GM18505 (cell line): ENCODE measurements around the gene DLG2.

Experiments
- ATAC-seq: cut with Tn5 transposase; IDR thresholded peaks from one replicate; pipeline ENCODE4 v1.9.1; 2021; ENCODE audit not compliant: unreplicated experiment
- POLR2A ChIP-seq: IDR thresholded peaks from 4 replicates; pipeline ENCODE4 v1.6.1; 2011; ENCODE audit warnings: borderline replicate concordance; ENCODE audit not compliant: insufficient read depth, insufficient read length; ENCODE audit errors: extremely low read depth

The DLG2 gene

DNA sequence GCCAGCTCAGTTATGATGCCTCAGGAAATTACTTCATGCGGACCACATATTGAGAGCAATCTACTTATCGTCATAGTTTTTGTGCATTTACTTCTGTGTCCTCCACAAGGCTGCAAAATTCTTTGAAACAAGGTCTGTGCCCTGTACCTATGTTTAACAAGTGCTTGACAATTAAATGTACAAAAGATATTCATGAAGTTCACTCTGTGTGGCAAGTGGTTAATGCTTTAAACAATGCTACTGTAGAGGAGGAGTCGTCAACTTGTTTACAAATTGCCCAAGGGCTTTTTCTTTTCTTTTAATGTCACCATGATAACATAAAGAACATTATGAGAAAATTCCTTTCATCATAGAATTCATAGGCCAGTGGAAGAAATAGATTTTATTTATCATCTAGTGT, 1469.5 kb downstream of the DLG2 start:
- no peak for ATAC-seq
- no peak for TF ChIP-seq POLR2A

DNA sequence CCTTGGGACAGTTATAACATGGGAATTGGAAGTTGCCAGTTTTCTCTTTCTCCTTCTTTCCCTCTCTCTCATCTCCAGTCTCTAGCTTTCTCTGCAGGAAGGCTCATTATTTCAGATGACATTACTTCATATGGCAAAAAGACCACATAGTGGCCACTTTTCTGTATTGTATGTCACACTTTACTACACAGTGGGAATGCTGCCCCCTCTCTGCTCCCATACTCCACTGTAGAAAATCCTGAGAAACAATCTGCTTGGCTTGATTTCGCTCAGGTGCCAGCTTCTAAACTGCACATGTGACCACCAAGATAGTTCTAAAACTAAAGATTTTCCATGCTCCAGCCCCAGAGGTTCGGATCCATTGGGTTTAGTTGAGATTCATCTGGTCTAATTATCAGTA, 1480.3 kb downstream of the DLG2 start:
- no peak for ATAC-seq

DNA sequence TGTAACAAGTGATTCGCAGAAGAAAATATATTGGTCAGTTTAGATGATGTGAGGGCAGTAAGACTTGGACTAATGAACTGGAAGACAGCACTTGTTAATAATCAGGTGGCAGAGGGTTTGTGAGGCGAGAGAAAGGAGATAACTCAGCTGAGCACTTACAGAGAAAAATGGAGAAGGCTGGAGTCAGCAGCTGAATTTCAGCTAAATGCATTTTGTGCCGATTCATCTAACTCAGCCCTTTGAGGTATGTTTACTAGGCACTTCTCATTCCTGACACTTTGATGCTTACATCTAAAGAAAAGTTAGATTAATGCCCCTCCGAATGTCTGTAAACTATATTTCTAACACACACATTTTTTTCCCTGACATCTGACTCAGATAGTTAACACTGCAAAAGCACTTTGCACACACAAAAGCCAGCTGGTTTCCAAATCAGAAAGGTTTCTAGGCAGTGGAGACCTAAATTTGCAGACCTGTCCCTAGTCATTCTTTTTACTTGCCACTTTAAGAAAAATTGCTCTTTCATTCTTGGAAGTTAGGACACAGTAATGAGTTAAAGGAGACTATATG, 1481.4 kb downstream of the DLG2 start:
- TF ChIP-seq POLR2A: no peak
- ATAC-seq: no peak

More for the DNA sequence above, 1480.3 kb downstream of the DLG2 start:
- TF ChIP-seq POLR2A: no peak

DNA sequence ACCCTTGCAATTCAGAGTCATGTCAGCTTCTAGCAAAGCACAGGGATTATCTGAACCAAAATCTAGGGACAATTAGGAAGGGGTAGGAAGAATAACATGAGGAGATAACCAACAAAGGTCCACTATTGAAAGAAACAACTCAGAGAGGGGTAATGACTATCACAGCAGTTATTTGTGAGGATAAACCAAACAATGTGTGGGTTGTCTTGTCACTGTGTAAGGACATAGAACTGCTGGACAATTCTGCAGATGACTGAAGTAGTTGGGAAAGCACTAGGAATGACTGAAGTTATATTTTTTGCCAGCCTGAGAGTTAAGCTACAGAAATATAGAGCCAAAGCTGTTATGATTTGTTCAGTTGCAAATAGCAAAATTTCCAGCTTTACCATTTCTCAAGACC, 1482.6 kb downstream of the DLG2 start:
- ATAC-seq: no peak
- TF ChIP-seq POLR2A: no peak

DNA sequence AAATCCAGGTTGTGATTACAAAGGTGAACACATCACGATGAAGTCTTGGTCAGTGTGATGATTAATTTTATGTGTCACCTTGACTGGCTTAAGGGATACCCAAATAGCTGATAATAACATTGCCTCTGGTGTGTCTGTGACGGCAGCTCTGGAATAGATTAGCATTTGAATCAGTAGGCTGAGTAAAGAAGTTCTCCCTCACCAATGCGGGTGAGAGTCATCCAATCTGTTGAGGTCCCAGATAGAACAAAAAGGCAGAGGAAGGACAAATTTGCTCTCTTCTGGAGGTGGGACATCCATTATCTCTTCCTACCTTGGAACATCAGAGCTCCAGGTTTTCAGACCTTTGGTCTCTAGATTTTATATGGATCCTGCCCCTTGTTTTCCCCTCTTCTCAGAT, 1484.7 kb downstream of the DLG2 start:
- TF ChIP-seq POLR2A: no peak
- no peak for ATAC-seq

DNA sequence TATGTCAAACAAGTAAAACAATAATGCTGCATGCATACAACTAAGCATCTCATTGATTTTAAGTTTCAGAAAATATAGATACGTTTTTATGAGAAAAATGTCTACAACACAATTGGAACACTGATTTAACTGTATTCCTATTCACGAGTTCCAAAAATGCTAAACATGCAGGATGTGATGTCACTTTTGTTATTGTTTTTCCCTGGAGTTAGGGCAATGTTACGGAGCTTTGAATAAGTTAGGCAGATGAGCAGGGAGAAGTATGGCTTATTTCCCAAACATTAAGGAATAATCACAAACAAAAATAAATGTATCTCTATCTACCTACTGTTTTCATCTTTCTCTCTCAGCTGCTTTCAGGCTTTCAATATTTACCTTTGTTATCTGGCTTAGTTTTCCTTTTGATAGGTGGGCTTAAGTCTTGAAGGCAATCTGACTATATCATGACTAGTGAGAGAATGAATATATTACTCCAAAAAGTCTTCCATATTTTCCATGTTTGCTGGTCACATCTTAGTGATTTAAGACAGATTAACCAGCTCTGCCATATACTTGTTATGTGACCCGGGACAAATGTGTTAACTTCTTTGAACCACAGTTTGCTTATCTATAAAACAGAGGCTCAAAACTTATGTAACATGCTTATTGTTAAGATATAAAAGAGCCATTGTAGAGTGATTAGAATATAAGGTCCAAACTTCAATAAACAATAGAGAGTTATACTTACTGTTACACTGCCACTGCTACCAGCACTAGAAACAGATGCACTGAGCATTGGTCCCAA, 1486.6 kb downstream of the DLG2 start:
- no peak for ATAC-seq
- TF ChIP-seq POLR2A: no peak

DNA sequence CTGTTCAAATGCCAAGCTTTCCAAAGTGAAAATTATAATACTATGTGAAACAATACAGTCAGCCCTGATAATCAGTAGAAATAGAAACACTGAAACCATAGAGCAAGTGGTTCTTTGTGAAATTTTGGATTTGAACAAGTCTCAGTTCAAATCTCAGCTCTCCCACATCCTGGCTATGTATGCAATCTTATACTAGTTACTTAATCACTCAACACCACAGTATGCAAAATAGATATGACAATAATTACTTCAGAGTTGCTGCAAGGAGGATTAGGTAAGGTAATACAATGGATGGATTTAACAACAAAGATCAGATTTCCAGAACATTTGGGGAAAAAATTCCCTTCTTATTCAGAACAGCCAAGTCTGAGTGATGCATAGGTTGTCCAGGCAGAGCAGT, 1489.2 kb downstream of the DLG2 start:
- no peak for ATAC-seq
- no peak for TF ChIP-seq POLR2A

DNA sequence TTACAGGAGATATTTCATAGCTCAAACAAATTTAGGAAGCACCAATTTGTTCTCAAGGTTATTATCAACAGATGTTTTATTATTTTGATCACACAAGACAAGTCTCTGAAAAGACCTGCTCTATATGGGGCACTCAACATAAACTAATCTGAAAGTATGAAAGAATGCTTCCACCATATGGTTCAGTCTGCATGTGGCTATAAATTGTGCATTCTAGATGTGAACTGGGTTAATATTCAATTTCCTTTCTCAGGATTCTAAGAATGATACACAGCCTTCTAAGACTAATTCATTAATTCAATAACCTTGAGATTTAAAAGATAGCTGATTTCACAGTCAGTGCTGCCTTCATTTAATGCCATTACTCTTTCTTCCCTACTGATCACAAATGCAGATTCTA, 1489.6 kb downstream of the DLG2 start:
- TF ChIP-seq POLR2A: no peak
- ATAC-seq: no peak

DNA sequence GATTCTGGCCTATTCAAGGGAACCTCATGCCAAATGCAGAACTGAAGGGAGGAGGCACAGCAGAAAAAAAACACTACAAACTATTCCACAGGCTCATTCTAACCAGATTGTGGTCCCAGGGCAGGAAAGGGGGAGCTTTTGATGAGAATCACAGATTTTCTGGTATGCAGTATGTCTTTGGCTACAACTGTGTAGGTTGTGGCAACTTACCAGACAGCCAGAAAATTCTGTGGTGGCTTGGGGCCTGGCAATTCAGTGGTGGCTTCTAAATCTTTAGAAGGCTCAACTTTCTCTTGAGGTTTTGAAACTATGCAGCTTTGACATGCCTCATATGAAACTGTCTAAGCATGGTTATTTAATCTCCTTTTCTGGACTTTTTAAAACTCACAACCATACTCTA, 1490.2 kb downstream of the DLG2 start:
- ATAC-seq: no peak
- no peak for TF ChIP-seq POLR2A

DNA sequence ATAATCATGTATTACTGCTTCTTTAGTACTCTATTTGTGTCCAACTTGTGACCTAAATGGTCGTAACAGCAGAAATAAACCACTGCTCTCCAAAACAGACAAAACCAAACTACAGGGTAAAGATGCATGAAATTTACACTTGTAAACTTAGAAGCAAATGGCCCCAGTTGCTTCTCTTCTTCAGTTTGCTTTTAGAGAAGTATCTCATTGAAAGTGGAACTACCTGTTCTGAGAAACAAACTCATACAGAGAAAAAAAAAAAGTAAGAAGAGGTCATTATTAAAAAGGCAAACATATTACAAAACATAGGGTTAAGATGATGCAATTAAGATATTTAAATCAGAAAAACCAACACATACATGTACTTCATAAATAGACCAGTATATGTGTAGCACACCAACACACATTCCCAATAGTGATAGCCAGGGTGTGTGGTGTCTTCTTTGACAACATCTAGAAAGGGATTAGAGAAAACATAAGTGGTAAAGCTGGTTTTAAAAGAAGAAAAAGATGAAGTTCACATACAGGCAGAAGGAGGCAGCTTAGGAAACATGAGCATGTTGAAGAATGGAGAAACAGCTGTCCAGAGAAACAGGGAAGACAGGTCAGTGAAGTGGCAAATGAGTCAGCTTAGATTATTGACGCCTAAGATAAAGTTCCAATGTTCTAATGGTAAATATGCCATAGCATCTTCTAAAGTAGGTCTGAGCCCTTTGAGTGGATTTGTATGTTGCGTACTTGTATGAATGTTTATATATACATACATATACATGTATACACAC, 1496.3 kb downstream of the DLG2 start:
- TF ChIP-seq POLR2A: no peak
- no peak for ATAC-seq

DNA sequence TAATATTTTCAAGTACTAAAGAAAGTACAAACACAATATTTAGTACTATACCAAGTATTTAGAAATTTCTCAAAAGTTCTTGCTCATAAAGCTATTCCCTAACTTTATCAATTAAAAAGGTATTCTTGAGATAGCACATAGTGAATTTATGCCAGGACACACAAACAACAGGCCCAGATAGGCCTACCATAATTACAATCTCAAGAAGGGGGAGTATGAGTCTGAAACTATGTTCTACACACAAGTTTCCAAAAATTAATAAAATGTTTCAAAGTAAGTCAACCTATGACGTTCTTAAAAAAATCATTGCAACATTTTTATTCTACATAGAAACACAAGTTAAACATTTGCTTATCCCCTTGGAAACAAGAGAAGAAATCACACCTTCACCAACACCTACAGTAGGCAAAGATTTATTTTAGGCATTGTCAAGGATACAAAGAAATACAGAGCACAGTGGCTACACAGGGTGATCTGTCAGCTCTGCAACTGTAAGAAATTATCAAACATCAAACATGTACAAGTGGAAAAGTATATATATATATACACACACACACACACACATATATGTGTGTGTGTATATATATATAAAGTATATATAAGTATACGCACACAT, 1497.1 kb downstream of the DLG2 start:
- no peak for TF ChIP-seq POLR2A
- ATAC-seq: no peak

DNA sequence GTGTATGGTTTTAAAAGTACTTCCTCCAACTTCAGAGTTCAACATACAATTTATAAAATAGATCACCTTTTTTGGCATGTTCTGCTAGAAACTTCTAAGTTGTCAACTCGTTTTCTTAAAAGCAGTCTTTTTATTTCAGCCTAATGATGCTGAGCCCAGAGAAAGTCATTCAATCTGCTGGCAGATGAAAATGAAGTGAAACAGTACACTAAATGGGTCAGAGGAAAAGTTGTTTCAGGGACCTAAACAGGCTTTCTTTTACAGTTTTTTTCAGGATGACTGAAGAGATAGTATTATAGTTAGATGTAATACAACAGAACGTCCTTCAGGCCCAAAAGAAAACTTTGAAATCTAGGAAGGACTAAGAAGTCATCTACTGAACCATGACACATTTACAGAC, 1498.3 kb downstream of the DLG2 start:
- ATAC-seq: no peak

DNA sequence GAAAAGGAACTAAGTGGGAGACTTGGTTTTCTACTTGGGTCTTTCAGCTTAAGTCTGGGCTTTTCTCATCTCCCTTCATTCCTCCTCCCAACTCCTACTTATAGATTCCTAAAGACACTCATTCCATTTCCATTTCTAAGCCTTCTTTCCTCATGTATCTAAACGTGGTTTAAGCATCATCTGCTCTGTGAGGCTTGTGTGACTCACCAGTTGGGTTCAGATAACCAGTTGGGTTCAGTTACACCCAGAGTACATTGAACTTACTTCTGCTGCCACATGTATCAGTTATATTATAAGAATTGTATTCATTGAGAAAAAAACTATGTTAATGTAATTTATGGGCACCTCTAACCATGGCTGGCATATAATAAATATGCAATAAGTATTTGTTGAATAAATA, 1509.8 kb downstream of the DLG2 start:
- ATAC-seq: no peak
- no peak for TF ChIP-seq POLR2A

More for the DNA sequence above, 1498.3 kb downstream of the DLG2 start:
- TF ChIP-seq POLR2A: no peak

DNA sequence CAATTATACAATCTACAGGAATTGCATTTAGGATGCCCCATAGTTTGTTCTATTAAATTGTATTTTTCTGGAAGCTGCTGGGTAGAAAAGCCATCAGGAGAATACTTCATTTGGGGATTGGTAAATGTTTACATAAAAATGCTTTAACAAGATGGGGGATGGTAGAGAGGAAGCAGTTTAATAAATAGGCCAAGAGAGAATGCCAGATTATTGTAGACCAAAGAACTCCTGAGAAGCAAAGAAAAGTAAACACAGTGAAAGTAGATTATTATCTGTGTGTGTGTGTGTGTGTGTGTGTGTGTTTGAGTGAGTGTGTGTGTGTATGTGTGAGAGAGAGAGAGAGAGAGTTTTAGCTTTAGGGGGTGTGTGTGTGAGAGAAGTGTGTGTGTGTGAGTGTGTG, 1520.6 kb downstream of the DLG2 start:
- ATAC-seq: no peak
- TF ChIP-seq POLR2A: no peak

DNA sequence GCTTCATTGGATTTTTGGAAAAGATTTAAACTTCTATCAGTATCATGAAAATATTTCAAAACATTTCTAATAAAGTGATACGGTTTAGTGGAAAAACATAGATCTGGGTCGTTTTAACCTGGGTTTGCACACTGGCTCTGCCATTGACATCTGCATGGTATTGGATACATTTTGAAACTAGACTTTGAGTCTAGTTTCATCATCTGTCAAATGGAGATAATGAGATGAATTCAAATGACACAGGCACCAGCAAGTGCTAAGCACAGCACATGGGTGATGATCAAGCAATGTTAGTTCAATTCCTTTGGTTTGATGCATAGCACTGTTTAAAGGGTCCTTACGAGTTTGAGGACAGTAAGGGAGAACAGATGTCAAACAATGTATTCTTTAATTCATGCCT, 1522.0 kb downstream of the DLG2 start:
- no peak for TF ChIP-seq POLR2A
- no peak for ATAC-seq
